ENCODE measurements around the gene RPTOR.

- TF ChIP-seq GATA2 (IDR thresholded peaks at IDR 0.05; ENCODE audit: low read depth, low read length) (no peak), GATA3 (IDR thresholded peaks at IDR 0.05; ENCODE audit: low read depth, low read length) (no peak)
These were observed 210.2 kb downstream of the RPTOR start for GRCh38 chr17:80754846-80755245.
